OCI-LY3 (cell line): Measurements from ENCODE around the gene GAMT.

Experiments used
- EZH2phosphoT487 ChIP-seq: fragments of 200-600 bp; shearing (Covaris generic); IDR thresholded peaks from 2 replicates; pipeline ENCODE4 v1.6.1; 2018; ENCODE audit warnings: antibody characterized with exemption, mixed run types, low read depth
- TF ChIP-seq, protein P1 (sequence below): fragments of 200-600, 300-600 bp; sonication (generic); IDR thresholded peaks from 2 replicates; pipeline ENCODE4 v1.5.1; 2014; ENCODE audit warnings: antibody characterized with exemption, low read length, low read depth

DNA sequence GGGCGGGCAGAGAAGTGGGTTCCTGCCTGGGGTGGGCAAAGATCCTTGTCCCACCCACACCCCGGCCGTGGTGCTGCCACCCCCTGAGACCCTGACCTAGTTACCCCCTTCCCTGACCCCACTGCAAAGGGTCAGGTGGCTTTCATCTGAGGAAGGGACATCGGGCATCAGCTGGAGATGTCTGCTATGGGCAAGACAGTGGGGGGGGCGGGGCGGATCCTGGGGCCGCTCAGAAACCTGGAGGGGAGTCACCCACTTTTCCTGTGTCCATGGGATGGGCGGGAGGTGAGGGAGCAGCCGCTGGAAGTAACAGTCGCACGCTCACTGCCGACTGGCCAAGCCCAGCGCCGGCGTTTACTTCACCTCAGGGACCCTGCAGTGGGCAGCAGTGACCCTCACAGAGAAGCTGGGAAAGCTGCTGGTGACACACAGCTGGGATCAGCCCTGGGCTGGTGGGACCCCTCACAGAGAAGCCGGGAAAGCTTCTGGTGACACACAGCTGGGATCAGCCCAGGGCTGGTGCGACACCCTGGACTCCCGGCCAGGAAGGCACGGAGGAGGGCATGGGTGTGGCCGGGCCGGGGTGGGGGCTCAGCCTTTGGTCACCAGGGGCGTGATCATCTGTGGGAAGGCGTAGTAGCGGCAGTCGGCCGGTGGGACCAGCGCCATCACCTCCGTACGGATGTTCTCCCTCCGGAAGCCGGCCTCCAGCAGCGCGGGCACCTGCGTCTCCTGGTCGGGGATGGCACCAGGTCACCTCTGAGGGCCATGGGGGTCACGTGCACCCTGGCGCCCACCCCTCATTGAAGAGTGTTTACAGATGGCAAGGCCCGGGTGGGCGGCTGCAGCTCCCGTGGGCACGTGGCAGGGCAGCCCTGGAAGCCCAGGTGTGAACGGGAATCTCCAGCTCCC is 4.3 kb downstream of the GAMT start:
- TF ChIP-seq, protein P1, sequence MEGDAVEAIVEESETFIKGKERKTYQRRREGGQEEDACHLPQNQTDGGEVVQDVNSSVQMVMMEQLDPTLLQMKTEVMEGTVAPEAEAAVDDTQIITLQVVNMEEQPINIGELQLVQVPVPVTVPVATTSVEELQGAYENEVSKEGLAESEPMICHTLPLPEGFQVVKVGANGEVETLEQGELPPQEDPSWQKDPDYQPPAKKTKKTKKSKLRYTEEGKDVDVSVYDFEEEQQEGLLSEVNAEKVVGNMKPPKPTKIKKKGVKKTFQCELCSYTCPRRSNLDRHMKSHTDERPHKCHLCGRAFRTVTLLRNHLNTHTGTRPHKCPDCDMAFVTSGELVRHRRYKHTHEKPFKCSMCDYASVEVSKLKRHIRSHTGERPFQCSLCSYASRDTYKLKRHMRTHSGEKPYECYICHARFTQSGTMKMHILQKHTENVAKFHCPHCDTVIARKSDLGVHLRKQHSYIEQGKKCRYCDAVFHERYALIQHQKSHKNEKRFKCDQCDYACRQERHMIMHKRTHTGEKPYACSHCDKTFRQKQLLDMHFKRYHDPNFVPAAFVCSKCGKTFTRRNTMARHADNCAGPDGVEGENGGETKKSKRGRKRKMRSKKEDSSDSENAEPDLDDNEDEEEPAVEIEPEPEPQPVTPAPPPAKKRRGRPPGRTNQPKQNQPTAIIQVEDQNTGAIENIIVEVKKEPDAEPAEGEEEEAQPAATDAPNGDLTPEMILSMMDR, result no peak
- no peak for TF ChIP-seq EZH2phosphoT487
